Measurements from ENCODE around the gene PHACTR1.

PHACTR1 gene

GRCh38 chr6:13059026-13059425 is 342.5 kb downstream of the PHACTR1 start:
- DNase-seq (ENCODE audit: low read depth in 2 of 2, low spot score in 1 of 2): no peak

GRCh38 chr6:13063300-13063918 is 346.8 kb downstream of the PHACTR1 start:
- no peak for DNase-seq (ENCODE audit: low read depth in 2 of 2, low spot score in 1 of 2)

GRCh38 chr6:13065581-13065980 is 349.0 kb downstream of the PHACTR1 start:
- DNase-seq (ENCODE audit: low read depth in 2 of 2, low spot score in 1 of 2): no peak

- no peak for DNase-seq (ENCODE audit: low read depth in 2 of 2, low spot score in 1 of 2)
These were observed 349.5 kb downstream of the PHACTR1 start for GRCh38 chr6:13066050-13066449.

- DNase-seq (ENCODE audit: low read depth in 2 of 2, low spot score in 1 of 2): no peak
These were observed 350.3 kb downstream of the PHACTR1 start for GRCh38 chr6:13066820-13067219.

GRCh38 chr6:13068586-13069210 is 352.1 kb downstream of the PHACTR1 start:
- no peak for DNase-seq (ENCODE audit: low read depth in 2 of 2, low spot score in 1 of 2)

GRCh38 chr6:13071550-13072345 is 355.2 kb downstream of the PHACTR1 start:
- no peak for DNase-seq (ENCODE audit: low read depth in 2 of 2, low spot score in 1 of 2)

GRCh38 chr6:13072686-13073347 is 356.2 kb downstream of the PHACTR1 start:
- DNase-seq (ENCODE audit: low read depth in 2 of 2, low spot score in 1 of 2): no peak

GRCh38 chr6:13074415-13075140 is 358.0 kb downstream of the PHACTR1 start:
- no peak for DNase-seq (ENCODE audit: low read depth in 2 of 2, low spot score in 1 of 2)

GRCh38 chr6:13075141-13075845 is 358.7 kb downstream of the PHACTR1 start:
- no peak for DNase-seq (ENCODE audit: low read depth in 2 of 2, low spot score in 1 of 2)

- DNase-seq (ENCODE audit: low read depth in 2 of 2, low spot score in 1 of 2): no peak
These were observed 360.0 kb downstream of the PHACTR1 start for GRCh38 chr6:13076575-13076974.

GRCh38 chr6:13077117-13077516 is 360.6 kb downstream of the PHACTR1 start:
- DNase-seq (ENCODE audit: low read depth in 2 of 2, low spot score in 1 of 2): no peak

- DNase-seq (ENCODE audit: low read depth in 2 of 2, low spot score in 1 of 2): no peak
These were observed 362.6 kb downstream of the PHACTR1 start for GRCh38 chr6:13079096-13079723.

GRCh38 chr6:13080462-13081188 is 364.1 kb downstream of the PHACTR1 start:
- DNase-seq (ENCODE audit: low read depth in 2 of 2, low spot score in 1 of 2): no peak

- DNase-seq (ENCODE audit: low read depth in 2 of 2, low spot score in 1 of 2): no peak
These were observed 364.6 kb downstream of the PHACTR1 start for GRCh38 chr6:13081189-13081563.

GRCh38 chr6:13089296-13089994 is 372.9 kb downstream of the PHACTR1 start:
- no peak for DNase-seq (ENCODE audit: low read depth in 2 of 2, low spot score in 1 of 2)

GRCh38 chr6:13091192-13091591 is 374.6 kb downstream of the PHACTR1 start:
- no peak for DNase-seq (ENCODE audit: low read depth in 2 of 2, low spot score in 1 of 2)

- DNase-seq (ENCODE audit: low read depth in 2 of 2, low spot score in 1 of 2): no peak
These were observed 378.3 kb downstream of the PHACTR1 start for GRCh38 chr6:13094781-13095425.

Data from stimulated activated CD8-positive, alpha-beta memory T cell treated with anti-CD3 and anti-CD28 coated beads, Interleukin-4, amount 100 ng/mL, for 1 hour (primary cell).